ENCODE data around the gene MCF2L2. TPM values are rescaled to one million over a fixed set of nuclear protein-coding genes. Genes with fewer than 3 reads are reported as not detected.

MCF2L2 gene
- total and polyA plus RNA-seq, 11 donors = 0.12 to 1.4 (median 0.23) TPM; not detected in 1

DNA sequence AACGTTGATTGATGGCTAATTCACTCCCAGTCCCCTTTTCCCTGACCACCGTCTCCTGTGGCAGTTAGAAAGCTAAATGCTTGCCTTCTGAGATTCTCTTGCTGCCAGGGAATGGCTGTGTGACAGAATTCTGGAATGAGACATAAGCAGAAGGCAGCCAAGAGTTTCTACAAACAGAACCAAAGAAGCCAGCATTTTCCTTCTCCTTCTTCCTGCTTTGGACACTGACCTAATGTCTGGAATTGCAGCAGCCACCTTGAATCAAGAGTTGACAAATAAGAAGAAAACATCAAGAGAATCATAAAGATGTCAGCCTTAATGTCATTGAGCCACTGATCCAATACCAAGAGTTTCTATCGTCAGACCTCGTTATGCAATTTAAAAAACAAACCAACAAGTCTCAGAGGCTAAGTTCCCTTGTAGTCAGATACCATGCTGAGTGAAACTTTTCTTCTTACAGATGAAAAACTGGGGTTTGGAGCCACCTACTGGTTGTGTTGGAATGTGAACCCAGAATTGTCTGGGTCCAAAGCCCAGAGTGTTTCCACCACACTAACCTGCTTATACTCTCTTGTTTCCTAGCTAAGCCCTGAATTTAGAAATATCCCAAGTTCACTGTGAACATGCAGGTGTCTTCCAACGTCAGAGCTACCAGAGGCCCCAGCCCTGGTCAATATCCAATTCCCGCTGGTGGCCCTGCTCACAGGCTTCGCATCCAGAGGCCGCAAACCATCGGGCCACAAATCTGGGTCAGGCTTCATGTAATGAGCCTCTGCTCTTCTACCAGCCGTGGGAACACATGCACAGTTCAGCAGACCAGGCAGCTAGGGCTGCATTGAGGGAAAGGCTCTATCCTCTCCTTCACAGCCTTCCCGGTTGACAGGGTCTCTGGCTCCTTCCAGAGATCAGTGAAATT lies 42.5 kb downstream of the MCF2L2 start:
- Histone ChIP-seq H3K27ac (no peak overlapping the region), H3K27me3 (no peaks in the 10 kb centered on the region), H3K36me3 (no peaks in the 10 kb centered on the region), H3K4me1 (peaks cover 0 to 16% (median 0%) of the 10 kb centered on the region in 12 donors), H3K9me3 (no peaks in the 10 kb centered on the region), H3K4me3 (no peak overlapping the region)
- 63 to 69% (median 65%) methylated on average over 11 of the region's 11 CpGs for WGBS, 4 donors
- ATAC-seq = peak in 3 of 4 donors; percentile 83 to 89 (median 87)
- peak in 2 of 5 donors; percentile 27 to 46 for DNase-seq
- intact Hi-C loops (cut with DNase I) = loop anchor here in 8 of 10 donors (1.0 to 10.0 kb wide), 7 partner anchors 131 to 479 kb away; partner anchors contain the start of gene B3GNT5 (in 2 of the 8)
- TF ChIP-seq, protein P1, sequence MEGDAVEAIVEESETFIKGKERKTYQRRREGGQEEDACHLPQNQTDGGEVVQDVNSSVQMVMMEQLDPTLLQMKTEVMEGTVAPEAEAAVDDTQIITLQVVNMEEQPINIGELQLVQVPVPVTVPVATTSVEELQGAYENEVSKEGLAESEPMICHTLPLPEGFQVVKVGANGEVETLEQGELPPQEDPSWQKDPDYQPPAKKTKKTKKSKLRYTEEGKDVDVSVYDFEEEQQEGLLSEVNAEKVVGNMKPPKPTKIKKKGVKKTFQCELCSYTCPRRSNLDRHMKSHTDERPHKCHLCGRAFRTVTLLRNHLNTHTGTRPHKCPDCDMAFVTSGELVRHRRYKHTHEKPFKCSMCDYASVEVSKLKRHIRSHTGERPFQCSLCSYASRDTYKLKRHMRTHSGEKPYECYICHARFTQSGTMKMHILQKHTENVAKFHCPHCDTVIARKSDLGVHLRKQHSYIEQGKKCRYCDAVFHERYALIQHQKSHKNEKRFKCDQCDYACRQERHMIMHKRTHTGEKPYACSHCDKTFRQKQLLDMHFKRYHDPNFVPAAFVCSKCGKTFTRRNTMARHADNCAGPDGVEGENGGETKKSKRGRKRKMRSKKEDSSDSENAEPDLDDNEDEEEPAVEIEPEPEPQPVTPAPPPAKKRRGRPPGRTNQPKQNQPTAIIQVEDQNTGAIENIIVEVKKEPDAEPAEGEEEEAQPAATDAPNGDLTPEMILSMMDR (IDR thresholded peaks at IDR 0.05) = peak; percentile 59 to 80 (median 70)
- TF ChIP-seq POLR2A (IDR thresholded peaks at IDR 0.05) = no peak

DNA sequence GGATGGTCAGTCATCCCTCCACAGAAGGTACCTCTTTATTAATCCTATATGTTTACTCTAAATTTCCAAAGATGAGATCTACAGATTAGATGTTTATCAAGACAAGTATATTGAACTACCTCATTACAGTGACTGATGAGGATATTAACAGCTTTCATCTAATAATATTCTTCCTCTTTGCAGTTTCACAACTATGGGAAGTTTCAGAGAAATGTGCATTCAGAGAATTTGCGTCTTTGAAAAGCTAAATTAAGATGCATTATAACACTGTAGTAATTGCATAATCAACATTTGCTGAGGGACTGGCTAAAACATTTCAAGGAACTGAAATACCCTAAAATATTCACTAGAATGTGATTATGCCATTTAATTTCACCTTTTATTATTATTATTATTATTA lies 46.7 kb downstream of the MCF2L2 start:
- peaks cover 0 to 26% (median 0%) of the 10 kb centered on the region in 12 donors for H3K4me1 ChIP-seq
- no peak for TF ChIP-seq POLR2A (IDR thresholded peaks at IDR 0.05)
- TF ChIP-seq, protein P1 (IDR thresholded peaks at IDR 0.05) = no peak
- intact Hi-C loops (cut with DNase I) = loop anchor here (1.0 to 10.0 kb wide), 9 partner anchors 127 to 259 kb away; partner anchors contain the start of gene B3GNT5 (in 4 of the 10)
- ATAC-seq (no peak), DNase-seq (no peak)
- H3K9me3 ChIP-seq = no peaks in the 10 kb centered on the region
- no peak overlapping the region for H3K4me3 ChIP-seq
- 72 to 90% (median 80%) methylated on average over 1 of the region's 1 CpG for WGBS, 4 donors
- no peaks in the 10 kb centered on the region for H3K36me3 ChIP-seq
- H3K27ac ChIP-seq = peak overlapping the region in 1 of 12 donors; percentile 61
- H3K27me3 ChIP-seq = no peaks in the 10 kb centered on the region

- ATAC-seq = no peak
- H3K9me3 ChIP-seq = no peaks in the 10 kb centered on the region
- H3K27me3 ChIP-seq = no peaks in the 10 kb centered on the region
- intact Hi-C loops (cut with DNase I) = loop anchor here in 6 of 10 donors (2.0 to 10.0 kb wide), 4 partner anchors 126 to 259 kb away; partner anchors contain the start of gene B3GNT5 (in 4 of the 6)
- WGBS, 4 donors = 74 to 75% (median 75%) methylated on average over 4 of the region's 4 CpGs
- no peak for DNase-seq
- H3K4me1 ChIP-seq = peaks cover 0 to 31% (median 0%) of the 10 kb centered on the region in 12 donors
- H3K36me3 ChIP-seq = no peaks in the 10 kb centered on the region
- no peak overlapping the region for H3K4me3 ChIP-seq
- peak overlapping the region in 1 of 12 donors; percentile 53 for H3K27ac ChIP-seq
- no peak for TF ChIP-seq POLR2A (IDR thresholded peaks at IDR 0.05)
- TF ChIP-seq, protein P1 (IDR thresholded peaks at IDR 0.05) = no peak
Measured at GRCh38 chr3:183381179-183381578, 47.2 kb downstream of the MCF2L2 start.

GRCh38 chr3:183378951-183379350 lies 49.5 kb downstream of the MCF2L2 start:
- H3K36me3 ChIP-seq = no peaks in the 10 kb centered on the region
- intact Hi-C loops (cut with DNase I) = loop anchor here in 2 of 10 donors (2.0 to 10.0 kb wide), 2 partner anchors 66 to 124 kb away; partner anchors contain the start of gene B3GNT5 (in 1 of the 2)
- peaks cover 0 to 36% (median 0%) of the 10 kb centered on the region in 12 donors for H3K4me1 ChIP-seq
- no peak for DNase-seq
- H3K27ac ChIP-seq = no peak overlapping the region
- 75 to 85% (median 84%) methylated on average over 3 of the region's 3 CpGs for WGBS, 4 donors
- ATAC-seq = no peak
- no peaks in the 10 kb centered on the region for H3K9me3 ChIP-seq
- H3K27me3 ChIP-seq = no peaks in the 10 kb centered on the region
- H3K4me3 ChIP-seq = no peak overlapping the region
- TF ChIP-seq, protein P1 (IDR thresholded peaks at IDR 0.05) = no peak
- no peak for TF ChIP-seq POLR2A (IDR thresholded peaks at IDR 0.05)
